NCI-H1105 treated with DMSO at 0.1 percent for 48 hours (cell line): ENCODE measurements around the gene RPS27A.
A peak's percentile ranks its signal among the peaks of the same experiment; 100 is the strongest.
"Not testable (repeated sequence)": the region's sequence is repeated elsewhere in the genome, so short reads cannot be mapped to it uniquely, and the experiment has no call there.

Experiments
- DNase-seq: peaks from one replicate; lab custom pipeline; 2025; lab: John Stamatoyannopoulos, UW

RPS27A gene

GRCh38 chr2:55239656-55240222, 7.3 kb downstream of the RPS27A start:
- DNase-seq: no peak

- DNase-seq: not testable (repeated sequence)
Measured at GRCh38 chr2:55241582-55241981, 9.1 kb downstream of the RPS27A start.

- DNase-seq: no peak
Measured at GRCh38 chr2:55242617-55243016, 10.1 kb downstream of the RPS27A start.

GRCh38 chr2:55245411-55245810, 12.9 kb downstream of the RPS27A start:
- no peak for DNase-seq

- no peak for DNase-seq
Measured at GRCh38 chr2:55247025-55247424, 14.5 kb downstream of the RPS27A start.

- no peak for DNase-seq
Measured at GRCh38 chr2:55252832-55253231, 20.3 kb downstream of the RPS27A start.

GRCh38 chr2:55259586-55259985, 27.1 kb downstream of the RPS27A start:
- DNase-seq: not testable (repeated sequence)

- DNase-seq: no peak
Measured at GRCh38 chr2:55268288-55268906, 35.9 kb downstream of the RPS27A start.

GRCh38 chr2:55268907-55269644, 36.6 kb downstream of the RPS27A start, which contains the start of gene MTIF2:
MTIF2 (minus strand) TSS chr2:55269231; CDS start chr2:55263858, 5,373 bp downstream.
- DNase-seq: peak; percentile 89

- DNase-seq: no peak
Measured at GRCh38 chr2:55269645-55269990, 37.1 kb downstream of the RPS27A start.

- not testable (repeated sequence) for DNase-seq
Measured at GRCh38 chr2:55274346-55274745, 41.9 kb downstream of the RPS27A start.

- no peak for DNase-seq
Measured at GRCh38 chr2:55277310-55277709, 44.8 kb downstream of the RPS27A start.

GRCh38 chr2:55279214-55279835, 46.8 kb downstream of the RPS27A start:
- not testable (repeated sequence) for DNase-seq

GRCh38 chr2:55279859-55280424, 47.5 kb downstream of the RPS27A start:
- DNase-seq: not testable (repeated sequence)

- not testable (repeated sequence) for DNase-seq
Measured at GRCh38 chr2:55280851-55281546, 48.5 kb downstream of the RPS27A start.

- DNase-seq: peak; percentile 78
Measured at GRCh38 chr2:55282110-55282917, 49.8 kb downstream of the RPS27A start.

GRCh38 chr2:55283083-55283482, 50.6 kb downstream of the RPS27A start:
- DNase-seq: no peak
